Activated CD4-positive, alpha-beta T cell treated with anti-CD3 and anti-CD28 coated beads for 24 hours (primary cell): ENCODE data around the gene TFEC.
"Not testable (repeated sequence)": the region's sequence is repeated elsewhere in the genome, so short reads cannot be mapped to it uniquely, and the experiment has no call there.

Experiments
- DNase-seq, 2 donors: peaks; one replicate each; pipeline ENCODE4 v3.0.0-alpha.2; 2020; ENCODE audit warnings: low read depth in 2 of 2

Gene TFEC

DNA sequence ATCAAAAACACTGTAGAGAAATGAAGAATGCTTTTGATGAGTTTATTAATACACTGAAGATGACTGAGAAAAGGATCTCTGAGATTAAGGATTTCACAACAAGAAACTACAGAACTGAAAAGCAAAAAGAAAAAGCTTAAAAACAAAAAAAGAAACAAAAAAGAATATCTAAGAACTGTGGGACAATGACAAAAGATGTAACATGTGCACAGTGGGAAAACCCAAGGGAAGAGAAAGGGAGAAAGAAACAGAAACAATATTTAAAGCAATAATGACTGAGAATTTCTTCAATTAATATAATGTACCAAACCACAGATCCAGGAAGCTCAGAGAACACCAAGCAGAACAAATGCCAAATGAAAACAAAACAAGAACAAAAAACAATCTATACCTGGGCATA lies 42.2 kb downstream of the TFEC start:
- no peak for DNase-seq

DNA sequence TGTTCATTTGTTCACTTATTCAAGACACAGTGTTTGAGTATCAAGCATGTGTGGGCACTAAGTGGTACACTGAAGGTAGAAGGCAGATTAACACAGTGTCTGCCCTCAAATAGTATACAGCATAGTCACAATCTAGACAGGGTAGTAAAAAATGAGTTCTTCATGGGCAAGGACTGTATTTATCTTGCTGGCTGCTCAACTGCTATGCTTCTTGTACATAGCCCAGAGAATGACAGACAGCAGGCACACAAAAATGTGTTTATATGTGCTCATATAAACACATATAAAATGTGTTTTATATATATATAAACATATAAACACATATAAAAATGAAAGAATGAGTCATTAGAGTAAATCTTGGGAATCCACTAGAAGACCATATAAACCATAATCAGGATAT lies 43.1 kb downstream of the TFEC start:
- DNase-seq: no peak

DNA sequence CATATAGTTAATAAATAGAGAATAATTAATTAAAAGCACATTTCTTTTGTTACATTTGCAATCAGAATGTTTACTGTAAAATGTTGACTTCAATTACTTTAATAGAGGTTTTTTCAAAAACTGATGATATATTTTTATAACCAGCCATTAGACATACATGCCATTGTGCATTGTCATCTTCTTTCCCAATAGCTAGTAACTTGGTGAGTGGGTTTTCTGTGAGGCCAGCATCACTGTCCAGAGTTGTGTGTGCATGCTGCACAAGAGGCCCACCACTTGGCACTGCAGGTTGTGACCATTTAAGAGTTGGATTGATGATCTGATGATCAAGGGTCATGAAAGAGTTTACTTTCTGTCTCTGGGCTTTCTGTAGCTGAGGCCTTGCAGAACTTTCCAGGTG lies 46.5 kb downstream of the TFEC start:
- no peak for DNase-seq

DNA sequence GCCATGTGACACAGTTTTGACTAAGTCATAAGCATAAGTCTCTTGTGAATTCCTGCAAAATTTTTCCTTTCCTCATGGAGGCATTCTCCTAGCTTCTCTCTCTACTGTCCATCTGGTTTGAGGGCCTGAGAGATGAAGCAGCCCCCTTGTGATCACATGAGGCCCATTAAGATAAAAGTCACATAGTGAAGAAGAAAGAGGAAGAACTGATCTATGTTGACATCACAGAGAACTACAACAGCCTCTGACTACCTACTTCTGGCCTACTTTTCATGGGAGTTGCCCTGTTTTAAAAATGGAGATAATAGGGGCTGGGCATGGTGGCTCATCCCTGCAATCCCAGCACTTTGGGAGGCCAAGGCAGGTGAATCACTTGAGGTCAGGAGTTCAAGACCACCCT lies 50.4 kb downstream of the TFEC start:
- no peak for DNase-seq

DNA sequence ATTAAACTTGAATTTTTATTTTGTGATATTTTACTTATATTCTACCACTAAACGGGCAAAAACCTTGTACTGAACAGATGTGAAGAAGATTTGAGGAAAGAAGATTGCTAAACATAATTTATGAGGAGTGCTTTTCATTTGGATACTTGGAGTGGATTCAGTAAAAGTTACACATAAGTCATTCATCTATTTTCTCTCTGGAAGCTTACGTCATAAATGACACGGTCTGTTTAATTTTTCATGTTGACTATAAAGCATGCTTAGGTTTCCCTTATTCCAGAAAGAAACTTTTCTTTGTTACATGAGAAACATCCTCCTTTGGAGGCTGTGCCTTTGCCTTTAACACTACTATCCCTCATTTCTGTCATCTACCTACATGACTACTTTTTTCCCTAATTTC lies 53.9 kb downstream of the TFEC start:
- no peak for DNase-seq

DNA sequence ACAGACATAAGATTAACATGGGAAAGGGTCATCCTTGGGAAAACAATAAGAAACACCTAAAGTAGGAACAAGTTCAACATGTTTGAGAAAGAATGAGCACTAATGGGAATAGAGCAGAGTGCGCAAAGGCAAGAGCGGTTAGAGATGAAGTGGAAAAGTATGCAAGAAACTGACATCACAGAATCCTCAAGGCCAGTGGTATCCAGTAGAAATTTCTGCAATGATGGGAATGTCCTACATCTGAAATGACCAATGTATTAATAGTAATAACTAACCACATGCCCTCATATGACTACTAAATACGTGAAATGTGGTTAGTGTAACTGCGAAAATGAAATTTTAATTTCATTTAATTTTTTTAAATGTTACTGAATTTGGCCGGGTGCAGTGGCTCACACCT lies 54.8 kb downstream of the TFEC start:
- DNase-seq: no peak

DNA sequence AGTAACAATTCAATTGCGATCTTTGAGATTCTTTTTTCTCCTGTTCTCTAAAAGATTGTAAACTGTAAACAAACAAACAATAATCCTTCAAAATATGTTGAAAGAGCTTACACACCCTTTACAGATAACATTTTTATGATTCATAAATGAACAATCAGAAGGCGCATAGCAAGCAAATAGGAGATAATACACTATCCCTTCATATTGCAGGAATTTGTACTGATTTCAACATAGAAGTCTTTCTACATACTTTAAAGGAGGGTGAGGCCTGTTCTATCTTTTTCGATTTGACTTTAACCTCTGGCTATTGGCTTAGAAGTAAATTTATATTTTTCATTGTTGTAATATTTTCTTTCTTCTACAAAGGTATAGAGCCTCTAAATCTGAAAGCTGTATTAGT lies 57.2 kb downstream of the TFEC start:
- no peak for DNase-seq

DNA sequence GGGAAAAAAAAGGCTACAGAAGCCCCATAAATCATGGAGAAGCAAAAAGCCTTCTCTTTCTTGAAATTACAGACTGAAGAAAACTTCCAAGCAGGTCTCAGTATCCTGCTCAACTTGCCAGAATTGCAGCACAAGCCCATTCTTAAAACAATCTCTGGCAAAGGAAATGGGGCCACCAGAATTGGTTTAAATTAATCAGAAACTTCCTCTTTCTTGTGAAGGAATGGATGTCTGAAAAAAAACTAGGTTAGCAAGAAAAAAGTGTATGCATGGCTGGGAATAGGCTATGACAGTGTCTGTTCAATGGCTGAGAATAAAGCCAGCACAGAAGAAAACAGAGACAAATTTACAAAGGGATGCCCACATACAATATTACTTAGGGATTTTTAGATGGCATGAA lies 59.1 kb downstream of the TFEC start:
- DNase-seq: no peak

DNA sequence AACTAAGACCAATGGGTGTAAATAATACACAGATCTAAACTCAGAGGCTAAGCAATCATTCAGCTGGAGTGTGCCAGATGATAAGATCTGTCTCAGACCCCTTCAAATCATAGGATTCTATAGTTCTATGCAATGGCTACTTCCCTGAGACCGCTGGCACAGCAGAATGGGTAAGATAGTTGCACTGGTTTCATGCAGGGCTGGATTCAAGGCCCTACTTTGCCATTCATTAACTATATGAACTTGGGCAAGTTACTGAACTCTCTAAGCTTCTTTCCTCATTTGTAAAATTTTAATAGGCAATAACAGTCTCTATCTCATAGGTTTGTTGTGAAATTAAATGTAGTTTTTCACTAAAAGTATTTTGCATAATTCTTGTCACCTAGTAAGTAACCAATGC lies 62.0 kb downstream of the TFEC start:
- no peak for DNase-seq

DNA sequence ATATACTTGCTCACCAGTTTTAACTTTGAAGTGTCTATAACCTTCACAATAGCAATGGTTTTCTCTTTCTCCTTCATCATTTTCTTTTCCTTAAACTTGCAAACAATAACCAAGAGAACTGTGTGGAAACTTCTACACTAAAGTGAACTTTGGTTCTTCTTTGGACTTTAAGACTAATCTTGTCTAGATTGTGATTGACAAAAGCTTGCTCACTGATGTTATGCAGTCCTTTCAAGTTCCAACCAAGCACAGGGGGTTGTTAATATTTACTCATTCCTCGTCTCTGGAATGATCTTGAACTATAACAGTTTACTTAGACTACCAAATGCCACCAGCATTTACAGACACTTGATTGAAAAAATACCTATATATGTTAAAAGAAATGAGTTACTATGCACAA lies 62.4 kb downstream of the TFEC start:
- DNase-seq: no peak

DNA sequence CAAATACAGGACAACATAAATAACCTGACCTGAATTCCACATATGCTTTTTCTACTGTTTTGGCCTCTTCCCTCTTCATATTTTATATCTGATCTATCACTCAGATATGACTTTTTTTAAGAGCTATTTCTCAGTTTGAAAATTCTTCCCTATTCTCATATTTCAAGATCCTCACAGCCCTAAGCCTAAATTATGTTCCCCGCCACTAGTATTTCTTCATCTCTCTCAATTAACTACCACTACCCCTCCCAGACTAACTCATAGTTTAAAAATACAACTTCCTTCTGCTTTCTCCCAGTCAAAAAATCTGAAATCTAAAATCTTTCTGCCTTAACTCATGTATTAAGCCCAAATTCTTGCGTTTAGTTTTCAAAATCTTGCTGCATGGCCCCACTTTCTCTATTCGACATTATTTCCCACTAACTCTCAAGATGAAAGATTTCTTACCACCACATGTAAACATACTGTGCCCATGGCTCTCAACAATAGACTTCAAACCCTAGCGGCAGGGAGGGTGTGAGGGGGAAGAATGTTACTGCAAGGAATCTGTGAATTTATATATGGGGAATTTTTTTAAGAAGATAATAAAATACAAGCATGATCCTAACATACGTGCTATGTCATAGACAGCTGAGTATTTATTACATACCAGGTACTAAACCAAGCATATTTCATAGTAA lies 64.6 kb downstream of the TFEC start:
- no peak for DNase-seq

DNA sequence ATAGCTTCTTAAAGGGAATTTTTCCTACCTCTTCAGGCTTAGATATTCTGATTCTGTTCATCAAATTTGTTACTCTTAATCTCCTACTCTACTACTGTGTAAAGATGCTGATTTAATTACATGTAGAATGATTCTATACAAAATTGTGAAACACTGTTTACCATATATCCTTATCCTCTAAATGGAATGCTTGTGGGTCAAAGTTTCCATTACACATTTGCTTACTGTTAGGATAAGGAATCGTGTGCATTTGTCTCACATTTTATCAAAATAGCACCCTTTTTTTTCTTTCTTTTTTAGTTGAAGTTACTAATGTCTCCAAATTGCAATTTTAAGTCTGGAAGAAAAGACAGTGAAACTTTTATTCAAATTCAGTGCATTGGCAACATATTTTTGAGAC lies 65.3 kb downstream of the TFEC start:
- DNase-seq: no peak

DNA sequence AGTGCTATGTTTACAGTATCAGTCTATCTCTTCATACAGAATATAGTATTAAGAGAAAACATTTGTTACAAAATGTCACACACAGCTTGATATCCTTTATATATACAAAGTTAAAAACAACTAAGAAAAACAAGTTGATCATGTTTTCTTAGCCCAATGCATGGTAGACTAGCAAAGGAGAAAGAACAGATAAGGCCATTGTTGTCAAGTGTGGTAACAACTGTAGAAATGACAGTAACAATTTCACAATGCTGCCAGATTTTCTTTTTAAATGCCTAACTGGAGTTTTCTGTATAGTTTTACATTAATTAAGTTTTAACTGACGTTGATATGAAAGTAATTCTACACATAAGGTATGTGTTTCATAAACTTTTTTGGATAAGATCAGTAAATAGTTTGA lies 65.8 kb downstream of the TFEC start:
- no peak for DNase-seq

DNA sequence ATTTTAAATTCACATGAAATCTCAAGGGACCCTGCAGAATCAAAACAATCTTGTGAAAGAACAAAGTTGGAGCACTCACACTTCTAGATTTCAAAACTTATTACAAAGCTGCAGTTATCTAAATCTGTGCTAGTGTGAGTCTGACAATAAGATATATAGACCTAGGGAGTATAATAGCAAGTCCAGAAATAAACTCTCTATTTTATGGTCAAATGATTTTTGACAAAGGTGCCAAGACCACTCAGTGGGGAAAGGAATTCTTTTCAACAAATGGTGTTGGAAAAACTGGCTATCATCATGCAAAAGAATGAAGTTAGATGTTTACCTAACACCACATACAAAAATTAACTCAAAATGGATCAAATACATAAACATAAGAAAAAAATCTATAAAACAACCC lies 68.2 kb downstream of the TFEC start:
- no peak for DNase-seq

DNA sequence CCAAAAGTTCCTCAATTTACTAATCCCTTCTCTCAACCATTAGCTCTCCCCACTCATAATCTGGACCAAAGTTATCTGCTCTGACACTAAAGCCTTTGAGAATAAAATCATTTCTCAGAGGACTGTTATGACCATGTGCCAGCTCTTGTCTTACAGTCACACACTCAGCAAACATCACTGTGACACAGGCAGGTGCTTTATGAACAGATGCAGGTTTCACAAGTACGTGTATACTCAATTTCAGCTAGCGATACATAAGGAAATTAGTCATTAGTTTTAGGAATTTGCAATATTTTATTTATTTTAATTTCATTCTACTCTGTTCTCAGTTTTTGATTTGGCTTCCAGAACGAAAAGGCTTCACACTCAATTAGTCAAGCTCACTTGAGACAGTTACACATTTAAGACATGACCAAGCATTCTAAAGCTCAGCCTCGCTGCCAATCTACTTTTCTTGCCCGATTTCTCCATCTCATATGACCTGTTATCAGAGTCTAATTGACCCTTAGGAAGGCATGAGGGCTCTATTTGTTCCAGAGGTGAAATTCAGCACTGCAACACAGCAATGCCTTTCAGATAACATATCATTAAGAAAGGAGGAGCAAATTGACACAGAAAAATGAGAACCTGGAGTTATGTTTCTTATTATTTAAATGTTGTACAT lies 76.8 kb downstream of the TFEC start:
- no peak for DNase-seq

DNA sequence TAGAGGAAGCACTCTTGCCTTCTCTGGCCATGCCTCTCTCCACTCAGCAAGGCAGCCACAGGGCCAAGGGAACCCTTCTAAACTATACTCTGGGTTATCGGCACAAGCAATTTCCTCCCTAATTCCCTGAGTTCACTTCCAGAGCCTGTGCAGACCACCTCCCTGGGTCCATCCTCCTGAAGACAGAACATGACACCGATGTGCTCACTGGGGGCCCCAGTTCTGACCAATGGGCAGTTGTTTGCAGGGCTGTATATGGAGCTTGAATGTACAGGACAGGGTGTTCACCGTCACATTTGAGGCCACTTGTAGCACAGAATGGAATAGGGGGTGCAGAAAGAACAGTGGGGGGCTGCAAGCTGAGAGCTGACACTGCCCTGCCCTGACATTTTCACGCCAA lies 77.7 kb downstream of the TFEC start:
- no peak for DNase-seq

DNA sequence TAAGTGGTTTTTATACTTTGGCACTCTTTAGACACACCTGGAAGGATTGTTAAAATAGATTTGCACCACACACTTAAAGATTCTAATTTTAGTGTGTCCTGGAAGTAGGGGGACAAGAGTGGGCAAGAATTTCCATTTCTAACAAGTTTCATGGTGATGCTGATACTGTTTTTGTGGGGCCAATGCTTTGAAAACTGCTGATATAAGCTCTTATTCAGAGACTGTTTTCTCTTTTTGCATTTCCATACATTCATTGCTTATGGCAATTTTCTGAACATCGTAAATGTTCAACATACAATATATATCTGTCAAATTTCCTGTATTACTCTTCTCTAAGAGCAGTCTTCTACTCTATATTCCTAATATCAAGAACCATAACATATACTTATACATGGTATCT lies 79.0 kb downstream of the TFEC start:
- no peak for DNase-seq

DNA sequence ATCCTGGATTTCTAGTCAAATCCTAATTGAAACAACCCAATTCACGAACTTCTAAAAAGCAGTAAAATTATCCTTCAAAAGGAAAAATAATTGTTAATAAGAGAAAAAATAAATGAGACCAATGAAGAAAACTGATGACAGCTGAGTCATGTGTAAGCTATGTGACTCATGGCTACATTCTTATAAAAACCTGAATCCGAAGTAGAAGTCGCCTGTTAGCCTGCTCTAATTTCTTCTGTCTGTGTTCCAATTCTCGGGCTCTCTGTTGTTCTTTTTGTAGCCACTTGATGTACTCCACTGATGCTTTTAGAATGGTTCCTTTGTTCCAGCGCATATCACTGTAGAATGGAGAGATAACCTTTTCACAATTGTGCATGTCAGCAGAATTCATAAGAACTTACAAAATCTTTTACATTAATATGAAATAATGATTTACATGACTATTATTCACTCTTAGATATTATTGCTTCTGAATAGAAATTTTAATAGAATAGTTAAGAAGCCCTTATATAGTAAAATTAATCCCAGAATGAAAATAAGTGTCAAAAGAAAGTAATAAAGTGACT lies 88.8 kb downstream of the TFEC start:
- no peak for DNase-seq

DNA sequence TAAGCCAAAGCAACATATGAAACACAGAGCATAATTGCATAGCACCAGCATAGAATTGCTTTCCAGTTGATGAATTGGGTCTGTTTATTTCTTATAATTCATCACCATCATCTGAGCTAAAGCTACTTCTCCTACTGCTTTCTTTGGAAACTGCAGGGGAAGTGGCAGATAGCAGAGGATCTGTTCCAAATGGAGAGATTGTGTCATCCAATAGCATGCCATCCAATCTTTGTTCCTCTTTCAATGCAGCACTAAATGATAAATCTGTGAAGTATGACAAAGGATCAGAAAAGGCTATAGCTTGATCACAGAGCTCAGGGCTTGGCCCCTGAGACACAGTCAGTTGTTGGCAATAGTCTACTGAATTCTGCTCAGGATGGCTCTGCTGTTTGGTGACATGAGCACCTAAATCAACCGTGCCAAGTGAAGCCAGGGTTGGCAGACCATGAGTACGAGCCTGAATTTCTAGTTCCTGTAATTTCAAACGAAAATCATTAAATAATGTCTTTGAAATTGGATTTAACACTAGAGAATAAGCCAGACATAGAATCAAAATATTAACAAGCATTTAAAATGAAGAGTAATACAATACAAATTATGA lies 90.0 kb downstream of the TFEC start:
- DNase-seq: no peak

DNA sequence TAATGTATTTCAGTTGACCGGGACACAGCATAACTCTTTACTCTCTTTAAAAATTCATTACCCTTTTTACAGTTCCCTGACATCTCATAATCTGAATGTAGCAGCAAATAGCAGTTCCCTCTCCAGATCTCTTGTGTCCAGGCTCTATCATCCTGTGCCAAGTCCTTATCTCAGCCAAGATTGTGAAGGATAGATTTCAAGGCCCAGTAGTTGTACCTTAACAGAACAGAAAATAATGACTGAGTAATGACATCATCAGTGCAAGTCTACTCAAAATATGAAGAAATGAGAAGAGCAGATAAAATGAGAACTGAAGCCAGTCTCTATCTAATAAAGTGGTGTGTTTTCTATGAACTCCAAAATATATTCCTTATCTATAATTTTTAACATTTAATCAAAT lies 92.6 kb downstream of the TFEC start:
- DNase-seq: no peak

DNA sequence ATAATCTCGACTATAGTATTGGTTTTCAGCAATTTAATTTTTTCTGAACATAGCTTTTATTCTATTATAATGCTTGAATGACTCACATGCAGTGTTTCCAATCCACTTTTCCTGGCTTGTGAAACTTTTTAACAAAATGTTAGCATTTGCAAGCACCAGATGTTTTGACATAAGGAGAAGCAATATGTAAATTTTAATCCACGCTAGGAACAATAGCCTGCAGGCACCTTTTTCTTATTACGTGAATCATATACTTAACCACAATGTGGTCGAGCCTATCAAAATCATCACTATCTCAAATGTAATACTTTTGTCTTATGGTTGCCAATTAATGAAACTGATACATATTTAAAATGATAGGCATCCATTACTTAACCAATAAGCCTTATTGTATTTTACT lies 97.1 kb downstream of the TFEC start:
- no peak for DNase-seq

DNA sequence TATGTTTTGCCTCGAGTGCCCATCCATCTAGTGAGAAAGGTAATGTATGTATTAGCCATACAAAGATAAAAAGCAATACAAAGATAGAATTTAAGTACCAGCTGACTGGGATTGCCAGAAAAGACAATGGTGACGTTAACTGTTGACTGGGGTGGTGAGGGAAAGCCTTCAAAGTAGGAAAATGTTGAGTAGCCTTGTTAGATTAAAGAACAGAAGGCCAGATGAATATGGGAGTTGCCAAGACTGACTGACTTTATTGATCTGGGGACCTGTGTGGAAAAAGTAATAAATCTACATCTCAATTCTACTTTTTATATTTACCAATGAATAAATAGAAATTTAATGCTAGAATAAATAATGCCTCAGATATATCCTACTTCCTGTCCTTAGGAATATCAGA lies 97.7 kb downstream of the TFEC start:
- DNase-seq: no peak

DNA sequence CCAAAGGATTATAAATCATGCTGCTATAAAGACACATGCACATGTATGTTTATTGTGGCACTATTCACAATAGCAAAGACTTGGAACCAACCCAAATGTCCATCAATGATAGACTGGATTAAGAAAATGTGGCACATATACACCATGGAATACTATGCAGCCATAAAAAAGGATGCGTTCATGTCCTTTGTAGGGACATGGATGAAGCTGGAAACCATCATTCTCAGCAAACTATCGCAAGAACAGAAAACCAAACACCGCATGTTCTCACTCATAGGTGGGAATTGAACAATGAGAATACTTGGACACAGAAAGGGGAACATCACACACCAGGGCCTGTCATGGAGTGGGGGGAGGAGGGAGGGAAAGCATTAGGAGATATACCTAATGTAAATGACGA lies 100.4 kb downstream of the TFEC start:
- DNase-seq: not testable (repeated sequence)
